Activated CD4-positive, alpha-beta T cell treated with anti-CD3 and anti-CD28 coated beads, Interleukin-2, amount 10 ng/mL, durations not matched to agents 24 days and 14 days (primary cell): ENCODE measurements around the gene WIPI1. TPM values are rescaled to one million over a fixed set of nuclear protein-coding genes. Genes with fewer than 3 reads are reported as not detected.

Experiments used
- DNase-seq: peaks from one replicate; pipeline ENCODE4 v3.0.0; 2022
- H3K27ac Mint-ChIP-seq: one replicate; pipeline ENCODE4 v1.8.0; 2022; ENCODE audit warnings: mild to moderate bottlenecking, mixed read lengths
- H3K27me3 Mint-ChIP-seq: one replicate; pipeline ENCODE4 v1.8.0; 2022; ENCODE audit warnings: mixed read lengths
- H3K36me3 Mint-ChIP-seq: one replicate; pipeline ENCODE4 v1.8.0; 2022; ENCODE audit warnings: low read depth, mild to moderate bottlenecking, mixed read lengths
- H3K4me1 Mint-ChIP-seq: one replicate; pipeline ENCODE4 v1.8.0; 2021; ENCODE audit warnings: mixed read lengths
- H3K4me3 Mint-ChIP-seq: one replicate; pipeline ENCODE4 v1.8.0; 2022; ENCODE audit warnings: mild to moderate bottlenecking, moderate library complexity, mixed read lengths
- H3K9me3 Mint-ChIP-seq: one replicate; pipeline ENCODE4 v1.8.0; 2021; ENCODE audit warnings: mixed read lengths
- intact Hi-C: fragments of 100-400 bp; cut with micrococcal nuclease; formaldehyde crosslinking; loops from one replicate; pipeline ENCODE4 v1.15.1; 2023
- total RNA-seq: library from RNA; stranded (reverse); gene quantifications from 2 replicates; pipeline ENCODE4 v1.2.3, GENCODE V29; 2022

WIPI1 gene
- total RNA-seq, 1 donor from 2014 or later: 9.5 TPM

DNA sequence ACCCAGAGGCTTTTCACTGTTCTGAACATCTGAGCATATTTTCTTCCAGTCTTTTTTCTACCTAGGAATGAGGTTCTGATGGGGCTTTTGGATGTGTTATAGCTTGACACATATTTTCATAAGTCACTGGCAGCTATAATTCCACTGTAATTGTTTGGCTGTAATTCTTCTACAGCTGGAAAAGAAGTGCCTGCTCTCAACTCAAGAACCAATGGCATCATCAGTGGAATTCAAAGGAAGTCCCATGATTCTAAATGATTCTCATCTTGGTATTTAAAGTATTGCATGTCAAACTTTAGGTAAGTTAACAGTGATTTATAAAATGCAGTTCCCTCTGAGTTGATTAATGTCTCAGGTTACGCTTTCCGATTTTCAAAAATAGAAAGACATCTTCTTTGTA, 16.8 kb downstream of the WIPI1 start:
- peaks cover 53% of the 10 kb centered on the region for H3K4me1 Mint-ChIP-seq
- DNase-seq: no peak
- peak overlapping the region; percentile 57 for H3K27ac Mint-ChIP-seq
- no peak overlapping the region for H3K4me3 Mint-ChIP-seq
- H3K36me3 Mint-ChIP-seq: peaks cover 13% of the 10 kb centered on the region
- no peaks in the 10 kb centered on the region for H3K9me3 Mint-ChIP-seq
- intact Hi-C loops: no loop called here
- no peaks in the 10 kb centered on the region for H3K27me3 Mint-ChIP-seq

GRCh38 chr17:68439656-68440290, 17.5 kb downstream of the WIPI1 start:
- no peak overlapping the region for H3K27ac Mint-ChIP-seq
- H3K4me3 Mint-ChIP-seq: no peak overlapping the region
- DNase-seq: no peak
- H3K36me3 Mint-ChIP-seq: peaks cover 13% of the 10 kb centered on the region
- no peaks in the 10 kb centered on the region for H3K9me3 Mint-ChIP-seq
- H3K27me3 Mint-ChIP-seq: no peaks in the 10 kb centered on the region
- intact Hi-C loops: loop anchor here (5.0 kb wide), 1 partner anchor 37 kb away; no protein-coding TSS in a partner anchor
- peaks cover 53% of the 10 kb centered on the region for H3K4me1 Mint-ChIP-seq

DNA sequence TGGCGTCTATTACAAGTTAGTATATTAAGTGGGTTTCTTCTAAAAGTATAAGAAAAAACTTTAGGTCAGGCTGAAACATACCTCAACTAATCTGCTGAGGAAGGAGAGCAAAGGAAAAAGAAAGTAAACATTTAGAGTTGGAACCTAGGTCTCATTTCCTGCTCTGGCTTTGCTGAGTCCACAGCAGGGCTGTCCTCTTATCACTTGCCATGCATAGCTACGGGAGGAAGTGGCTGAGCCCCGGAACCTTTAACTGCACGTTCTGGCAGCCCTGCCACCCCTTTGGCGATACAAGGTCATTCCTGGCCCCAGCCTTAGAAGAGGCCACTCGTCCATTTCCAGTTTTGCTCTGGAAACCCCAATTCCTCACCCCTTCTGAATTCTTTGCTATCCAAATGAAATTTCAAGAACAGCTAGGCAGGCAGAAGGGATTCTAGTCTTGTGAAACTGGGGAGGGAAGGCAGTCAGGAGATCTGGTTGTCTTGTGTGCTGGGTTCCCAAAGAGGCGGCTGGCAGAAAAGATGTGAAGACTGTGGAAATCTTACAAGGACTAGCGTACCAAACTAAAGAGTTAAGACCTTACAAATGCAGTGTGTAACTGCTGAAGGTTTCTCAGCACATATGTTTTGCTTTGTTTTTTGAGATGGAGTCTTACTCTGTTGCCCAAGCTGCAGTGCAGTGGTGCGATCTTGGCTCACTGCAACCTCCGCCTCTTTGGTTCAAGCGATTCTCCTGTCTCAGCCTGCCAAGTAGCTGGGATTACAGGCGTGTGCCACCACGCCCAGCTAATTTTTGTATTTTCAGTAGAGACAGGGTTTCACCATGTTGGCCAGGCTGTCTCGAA, 19.1 kb downstream of the WIPI1 start:
- peaks cover 15% of the 10 kb centered on the region for H3K36me3 Mint-ChIP-seq
- intact Hi-C loops: loop anchor here (2.0 to 5.0 kb wide), 3 partner anchors 36 to 265 kb away; no protein-coding TSS in a partner anchor
- peak overlapping the region; percentile 89 for H3K27ac Mint-ChIP-seq
- H3K9me3 Mint-ChIP-seq: no peaks in the 10 kb centered on the region
- H3K4me1 Mint-ChIP-seq: peaks cover 56% of the 10 kb centered on the region
- H3K27me3 Mint-ChIP-seq: no peaks in the 10 kb centered on the region
- peak overlapping the region; percentile 72 for H3K4me3 Mint-ChIP-seq
- DNase-seq: peak; percentile 88

- peak; percentile 95 for DNase-seq
- no peaks in the 10 kb centered on the region for H3K9me3 Mint-ChIP-seq
- H3K36me3 Mint-ChIP-seq: peaks cover 23% of the 10 kb centered on the region
- H3K27me3 Mint-ChIP-seq: no peaks in the 10 kb centered on the region
- peaks cover 53% of the 10 kb centered on the region for H3K4me1 Mint-ChIP-seq
- peak overlapping the region; percentile 33 for H3K4me3 Mint-ChIP-seq
- intact Hi-C loops: loop anchor here (1.0 to 5.0 kb wide), 8 partner anchors 27 to 263 kb away; no protein-coding TSS in a partner anchor
- peak overlapping the region; percentile 89 for H3K27ac Mint-ChIP-seq
These were observed 21.1 kb downstream of the WIPI1 start for GRCh38 chr17:68435876-68436842.

DNA sequence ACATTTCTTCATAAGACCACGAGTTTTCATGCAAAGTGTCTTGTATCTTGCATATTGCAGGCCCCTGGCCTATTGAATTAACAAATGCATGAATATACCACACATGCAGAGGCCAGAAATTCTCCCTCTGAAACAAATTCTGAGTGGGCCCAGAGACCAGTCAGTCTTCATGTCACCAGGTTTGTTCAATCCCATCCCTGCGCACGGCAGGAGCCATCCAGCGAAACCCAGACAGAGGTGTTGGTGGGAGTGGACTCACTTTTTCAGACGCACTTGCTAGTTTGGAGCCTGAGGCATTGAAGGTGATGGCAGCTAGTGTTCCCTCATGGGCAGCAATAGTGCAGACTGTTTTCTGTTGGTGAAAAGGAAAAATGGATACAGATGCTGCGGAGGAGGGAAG, 21.9 kb downstream of the WIPI1 start:
- no peak for DNase-seq
- Mint-ChIP-seq H3K36me3 (peaks cover 21% of the 10 kb centered on the region), H3K27me3 (no peaks in the 10 kb centered on the region), H3K27ac (no peak overlapping the region), H3K4me1 (peaks cover 46% of the 10 kb centered on the region), H3K9me3 (no peaks in the 10 kb centered on the region), H3K4me3 (no peak overlapping the region)
- intact Hi-C loops: loop anchor here (5.0 kb wide), 1 partner anchor 33 kb away; no protein-coding TSS in a partner anchor

- Mint-ChIP-seq H3K4me1 (peaks cover 38% of the 10 kb centered on the region), H3K27ac (peak overlapping the region; percentile 11), H3K4me3 (no peak overlapping the region), H3K36me3 (peaks cover 31% of the 10 kb centered on the region), H3K9me3 (no peaks in the 10 kb centered on the region), H3K27me3 (no peaks in the 10 kb centered on the region)
- intact Hi-C loops: no loop called here
- DNase-seq: no peak
These were observed 23.3 kb downstream of the WIPI1 start for GRCh38 chr17:68433911-68434508.

GRCh38 chr17:68433211-68433610, 24.1 kb downstream of the WIPI1 start:
- no peak overlapping the region for H3K27ac Mint-ChIP-seq
- intact Hi-C loops: no loop called here
- H3K4me1 Mint-ChIP-seq: peaks cover 32% of the 10 kb centered on the region
- H3K9me3 Mint-ChIP-seq: no peaks in the 10 kb centered on the region
- no peak overlapping the region for H3K4me3 Mint-ChIP-seq
- H3K27me3 Mint-ChIP-seq: no peaks in the 10 kb centered on the region
- no peak for DNase-seq
- peaks cover 35% of the 10 kb centered on the region for H3K36me3 Mint-ChIP-seq

DNA sequence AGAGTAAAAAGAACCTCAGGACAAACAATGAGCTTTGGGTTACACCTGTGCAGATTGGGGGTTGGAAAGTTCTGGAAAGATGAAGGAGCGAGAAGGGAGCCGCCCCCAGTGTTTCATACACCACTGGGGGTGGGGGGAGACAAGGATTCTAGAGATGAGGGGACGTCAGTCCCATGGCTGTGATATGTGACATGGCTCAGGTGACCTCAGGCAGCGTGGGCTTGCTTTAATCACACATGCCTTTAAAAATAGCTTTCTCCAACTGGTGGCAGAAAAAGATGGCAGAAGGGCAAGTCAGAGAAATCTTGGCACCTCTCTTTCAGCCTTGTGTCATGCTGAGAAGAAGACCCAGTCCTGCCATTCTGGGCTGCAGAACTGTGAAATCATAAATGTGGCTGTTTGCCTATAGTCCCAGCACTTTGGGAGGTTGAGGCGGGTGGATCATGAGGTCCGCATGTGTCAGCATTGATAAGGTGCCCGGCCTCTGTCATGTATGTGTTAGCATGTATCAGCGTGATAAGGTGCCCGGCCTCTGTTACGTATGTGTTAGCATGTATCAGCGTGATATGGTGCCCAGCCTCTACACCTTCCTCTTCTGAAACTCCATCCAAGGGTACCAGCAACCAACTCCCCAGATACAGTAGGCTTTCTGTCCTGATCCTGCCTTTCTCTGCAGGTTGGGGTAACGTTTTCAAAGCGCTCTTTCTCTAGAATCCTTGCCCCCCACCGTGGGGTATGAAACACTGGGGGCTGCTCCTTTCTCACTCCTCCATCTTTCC, 25.0 kb downstream of the WIPI1 start:
- H3K9me3 Mint-ChIP-seq: no peaks in the 10 kb centered on the region
- intact Hi-C loops: no loop called here
- H3K36me3 Mint-ChIP-seq: peaks cover 37% of the 10 kb centered on the region
- no peak overlapping the region for H3K27ac Mint-ChIP-seq
- no peak overlapping the region for H3K4me3 Mint-ChIP-seq
- H3K27me3 Mint-ChIP-seq: no peaks in the 10 kb centered on the region
- H3K4me1 Mint-ChIP-seq: peaks cover 23% of the 10 kb centered on the region
- DNase-seq: no peak

GRCh38 chr17:68431661-68432071, 25.6 kb downstream of the WIPI1 start:
- intact Hi-C loops: no loop called here
- no peaks in the 10 kb centered on the region for H3K27me3 Mint-ChIP-seq
- H3K9me3 Mint-ChIP-seq: no peaks in the 10 kb centered on the region
- no peak overlapping the region for H3K4me3 Mint-ChIP-seq
- no peak overlapping the region for H3K27ac Mint-ChIP-seq
- H3K4me1 Mint-ChIP-seq: peaks cover 18% of the 10 kb centered on the region
- peak; percentile 84 for DNase-seq
- peaks cover 38% of the 10 kb centered on the region for H3K36me3 Mint-ChIP-seq

GRCh38 chr17:68431045-68431608, 26.2 kb downstream of the WIPI1 start:
- no peak overlapping the region for H3K4me3 Mint-ChIP-seq
- DNase-seq: no peak
- no peaks in the 10 kb centered on the region for H3K9me3 Mint-ChIP-seq
- no peak overlapping the region for H3K27ac Mint-ChIP-seq
- peaks cover 13% of the 10 kb centered on the region for H3K4me1 Mint-ChIP-seq
- intact Hi-C loops: no loop called here
- peaks cover 36% of the 10 kb centered on the region for H3K36me3 Mint-ChIP-seq
- no peaks in the 10 kb centered on the region for H3K27me3 Mint-ChIP-seq

GRCh38 chr17:68429881-68430280, 27.4 kb downstream of the WIPI1 start:
- no peaks in the 10 kb centered on the region for H3K9me3 Mint-ChIP-seq
- no peak overlapping the region for H3K27ac Mint-ChIP-seq
- H3K4me3 Mint-ChIP-seq: no peak overlapping the region
- H3K27me3 Mint-ChIP-seq: no peaks in the 10 kb centered on the region
- intact Hi-C loops: no loop called here
- peaks cover 7% of the 10 kb centered on the region for H3K4me1 Mint-ChIP-seq
- peaks cover 36% of the 10 kb centered on the region for H3K36me3 Mint-ChIP-seq
- no peak for DNase-seq

- DNase-seq: no peak
These were observed 28.7 kb downstream of the WIPI1 start for GRCh38 chr17:68428498-68429172.

More at GRCh38 chr17:68428498-68429172, 28.7 kb downstream of the WIPI1 start:
- intact Hi-C loops: no loop called here
- Mint-ChIP-seq H3K9me3 (no peaks in the 10 kb centered on the region), H3K36me3 (peaks cover 36% of the 10 kb centered on the region), H3K27me3 (no peaks in the 10 kb centered on the region), H3K27ac (no peak overlapping the region), H3K4me1 (peaks cover 5% of the 10 kb centered on the region), H3K4me3 (no peak overlapping the region)
